IPS DF 19.7 (cell line): ENCODE data around the gene LDHB.
"Not testable (repeated sequence)": the region's sequence is repeated elsewhere in the genome, so short reads cannot be mapped to it uniquely, and the experiment has no call there.

Experiments used
- DNase-seq: peaks from one replicate; pipeline ENCODE4 v3.0.0-alpha.2; 2013; ENCODE audit warnings: low read depth, low spot score

Gene LDHB

DNA sequence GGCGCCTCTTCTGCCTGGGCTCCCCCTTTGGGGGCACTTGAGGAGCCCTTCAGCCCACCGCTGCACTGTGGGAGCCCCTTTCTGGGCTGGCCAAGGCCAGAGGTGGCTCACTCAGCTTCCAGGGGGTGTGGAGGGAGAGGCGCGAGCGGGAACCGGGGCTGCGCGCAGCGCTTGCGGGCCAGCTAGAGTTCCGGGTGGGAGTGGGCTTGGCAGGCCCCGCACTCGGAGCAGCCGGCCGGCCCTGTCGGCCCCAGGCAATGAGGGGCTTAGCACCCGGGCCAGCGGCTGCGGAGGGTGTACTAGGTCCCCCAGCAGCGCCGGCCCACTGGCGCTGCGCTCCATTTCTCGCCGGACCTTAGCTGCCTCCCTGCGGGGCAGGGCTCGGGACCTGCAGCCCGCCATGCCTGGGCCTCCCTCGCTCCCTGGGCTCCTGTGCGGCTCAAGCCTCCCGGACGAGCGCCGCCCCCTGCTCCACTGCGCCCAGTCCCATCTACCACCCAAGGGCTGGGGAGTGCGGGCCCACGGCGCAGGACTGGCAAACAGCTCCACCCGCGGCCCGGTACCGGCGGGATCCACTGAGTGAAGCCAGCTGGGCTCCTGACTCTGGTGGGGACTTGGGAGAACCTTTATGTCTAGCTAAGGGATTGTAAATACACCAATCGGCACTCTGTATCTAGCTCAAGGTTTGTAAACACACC, 3.9 kb upstream of the LDHB start:
- DNase-seq, result not testable (repeated sequence)

DNA sequence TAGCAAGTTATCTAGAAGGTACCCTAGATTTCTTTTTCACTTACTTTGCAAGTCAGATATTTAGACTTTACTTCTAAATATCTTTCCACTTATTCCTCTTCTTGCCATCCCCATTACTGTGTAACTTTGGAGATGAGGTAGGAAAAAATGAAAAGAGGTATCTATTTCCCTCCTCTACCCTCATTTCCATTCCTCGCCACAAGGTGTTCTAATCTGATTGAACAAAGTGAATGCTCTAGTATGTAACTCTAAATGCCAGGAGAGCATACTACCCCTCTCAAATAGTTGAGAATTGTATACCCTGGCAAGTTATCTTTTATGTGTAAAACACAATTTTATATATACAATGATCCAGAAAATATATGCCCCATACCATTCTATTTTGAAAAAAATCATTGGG, 1.7 kb upstream of the LDHB start:
- DNase-seq, result no peak

DNA sequence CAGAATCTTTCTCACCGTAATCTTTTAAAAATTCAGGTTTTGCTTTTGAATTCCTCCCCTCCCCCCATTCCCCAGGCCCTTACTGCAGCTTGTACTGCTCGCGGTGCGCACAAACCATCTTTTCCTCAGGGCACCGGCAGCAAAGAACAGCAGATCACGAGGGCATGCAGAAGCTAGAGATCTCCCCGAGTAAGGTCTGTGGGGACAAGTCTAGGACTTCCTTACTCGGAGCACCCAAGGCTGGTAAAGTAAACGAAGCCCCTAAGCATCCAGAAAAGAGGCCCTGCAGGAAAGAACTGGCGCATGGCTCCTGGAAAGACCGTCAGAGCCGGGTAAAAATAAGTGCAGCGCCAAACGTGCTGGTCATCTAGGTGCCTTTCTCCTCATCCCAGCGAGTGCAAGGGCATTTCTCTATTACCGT, 727 bp downstream of the LDHB start:
- no peak for DNase-seq

DNA sequence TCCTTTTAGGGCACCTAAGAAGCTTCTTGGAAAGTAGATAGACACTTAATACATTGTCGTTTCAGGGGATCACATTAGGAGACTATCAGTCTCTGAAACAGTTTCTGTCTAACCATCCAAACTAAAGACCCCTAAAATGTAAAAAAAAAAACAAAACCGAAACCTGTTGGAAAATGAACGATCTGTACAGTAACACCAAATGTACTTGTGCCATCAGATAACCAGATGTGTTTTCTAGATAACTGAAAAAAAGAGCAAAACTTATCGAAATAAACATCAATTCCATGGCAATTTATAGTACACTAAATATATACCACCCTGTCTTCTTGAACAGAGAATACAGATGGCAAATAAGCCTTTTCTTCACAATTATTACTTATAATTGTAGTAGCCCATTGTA, 2.1 kb downstream of the LDHB start:
- no peak for DNase-seq

DNA sequence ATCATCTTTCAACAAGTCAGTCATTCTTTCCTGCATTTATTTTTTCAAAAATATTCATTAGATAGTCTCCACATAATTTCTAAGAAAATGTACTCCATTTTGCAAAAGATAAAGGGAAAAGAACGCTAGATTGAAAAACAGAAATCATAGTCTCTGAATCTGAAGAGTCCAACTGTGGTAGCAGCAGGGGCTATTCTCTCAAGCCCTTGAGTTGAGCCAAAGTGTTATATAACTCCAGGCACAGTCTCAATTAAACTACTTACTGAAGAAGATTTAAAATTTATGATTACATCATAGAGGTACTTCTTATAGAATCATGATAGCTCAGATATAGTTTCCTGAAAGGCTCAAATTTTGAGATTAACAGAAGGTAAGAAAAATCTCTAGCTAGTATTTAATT, 5.8 kb downstream of the LDHB start:
- DNase-seq, result no peak

DNA sequence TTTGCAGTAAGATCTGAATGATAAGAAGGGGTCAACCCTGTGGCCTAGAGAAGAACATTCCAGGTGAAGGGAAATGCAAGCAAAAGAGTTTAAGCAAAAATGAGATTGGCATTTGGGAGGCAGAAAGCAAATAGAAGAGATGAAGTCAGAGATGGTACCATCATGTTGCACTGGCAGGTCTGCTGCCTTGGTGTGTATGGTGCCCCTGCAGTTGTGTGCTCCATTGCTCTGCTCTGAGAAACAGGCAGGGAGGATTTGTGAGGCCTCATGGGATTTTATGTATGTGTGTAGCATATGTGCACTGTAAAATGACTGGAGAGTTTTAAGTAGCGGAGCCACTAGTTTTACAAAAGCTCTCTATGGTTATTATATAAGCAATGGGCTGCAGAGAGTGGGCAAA, 6.6 kb downstream of the LDHB start:
- DNase-seq, result no peak

DNA sequence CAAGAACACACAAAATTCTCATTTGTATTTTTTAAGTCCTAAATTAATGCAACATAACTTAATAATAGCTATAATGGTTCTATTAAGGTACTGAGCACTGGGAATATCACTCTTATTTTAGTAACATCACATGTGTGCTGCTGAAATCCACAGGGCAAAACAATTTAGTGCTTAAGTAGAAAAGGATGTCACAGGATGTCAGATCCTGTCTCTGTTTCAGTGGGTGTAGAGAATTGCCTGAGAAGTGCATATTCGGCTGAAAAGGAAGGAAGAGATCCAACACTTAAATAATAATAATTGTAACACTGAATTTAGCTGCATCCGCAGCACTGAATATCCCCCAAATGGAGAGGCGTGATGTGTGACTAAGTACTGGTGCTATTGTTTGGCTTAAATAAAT, 8.6 kb downstream of the LDHB start:
- DNase-seq, result no peak

DNA sequence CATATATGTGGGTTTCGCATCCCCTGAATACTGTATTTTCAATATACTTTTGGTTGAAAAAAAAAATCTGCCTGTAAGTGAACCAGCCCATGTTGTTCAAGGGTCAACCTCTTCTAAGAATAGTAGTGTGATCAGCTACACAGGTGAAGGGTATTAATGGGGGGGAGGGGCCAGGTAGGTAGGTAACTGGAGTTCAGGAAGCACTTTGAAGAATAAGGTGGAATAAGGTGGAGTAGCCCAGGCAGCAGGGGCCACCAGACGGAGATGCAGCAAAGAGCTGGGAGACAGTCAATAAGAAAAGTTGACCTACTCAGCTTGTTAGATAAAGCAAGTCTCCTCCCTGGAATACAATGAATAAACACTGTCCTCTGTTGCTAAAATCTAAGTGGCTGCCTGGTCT, 9.3 kb downstream of the LDHB start:
- no peak for DNase-seq

DNA sequence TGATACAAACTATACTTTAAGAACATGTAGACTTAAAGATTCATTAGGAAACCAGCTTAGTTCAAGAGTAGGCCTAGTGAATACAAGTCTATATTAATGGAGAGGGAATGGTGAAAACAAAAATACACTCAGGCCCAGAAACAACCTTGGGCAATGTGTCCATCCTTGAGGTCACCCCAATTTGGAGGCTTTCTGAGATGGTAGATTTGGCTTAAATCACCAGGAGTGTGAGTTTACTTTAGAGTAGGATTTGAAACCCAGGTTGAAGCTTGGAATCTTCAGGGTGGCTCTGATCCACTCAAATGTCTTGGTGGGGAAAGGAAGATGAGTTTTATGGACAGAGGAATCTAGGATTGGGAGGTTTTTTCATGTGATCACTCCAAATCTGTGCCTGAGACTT, 10.5 kb downstream of the LDHB start:
- no peak for DNase-seq

DNA sequence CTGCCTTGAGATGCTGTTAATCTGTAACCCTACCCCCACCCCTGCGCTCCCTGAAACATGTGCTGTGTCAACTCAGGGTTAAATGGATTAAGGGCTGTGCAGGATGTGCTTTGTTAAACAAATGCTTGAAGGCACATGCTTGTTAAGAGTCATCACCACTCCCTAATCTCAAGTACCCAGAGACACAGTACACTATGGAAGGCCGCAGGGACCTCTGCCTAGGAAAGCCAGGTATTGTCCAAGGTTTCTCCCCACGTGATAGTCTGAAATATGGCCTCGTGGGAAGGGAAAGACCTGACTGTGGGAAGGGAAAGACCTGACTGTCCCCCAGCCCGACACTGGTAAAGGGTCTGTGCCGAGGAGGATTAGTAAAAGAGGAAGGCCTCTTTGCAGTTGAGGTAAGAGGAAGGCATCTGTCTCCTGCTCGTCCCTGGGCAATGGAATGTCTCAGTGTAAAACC, 12.6 kb downstream of the LDHB start:
- DNase-seq, result not testable (repeated sequence)

DNA sequence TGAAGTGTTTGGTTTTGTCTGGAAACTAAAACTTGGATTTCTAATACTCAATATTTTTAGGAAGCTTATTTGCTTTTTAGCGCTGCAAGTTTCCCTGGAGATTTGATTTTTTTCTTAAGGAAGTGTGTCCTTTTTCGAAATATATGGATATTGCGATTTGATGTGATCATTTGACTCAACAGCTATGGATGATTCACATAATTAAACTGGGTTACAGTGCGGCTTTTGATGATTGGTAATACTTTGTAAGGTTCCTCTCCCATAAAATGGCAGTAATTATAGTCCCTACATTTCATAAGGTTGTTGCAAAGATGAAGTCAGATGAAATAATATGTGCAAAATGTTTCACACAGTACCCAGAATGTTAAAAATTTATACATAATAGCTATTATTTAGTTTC, 13.1 kb downstream of the LDHB start:
- no peak for DNase-seq

DNA sequence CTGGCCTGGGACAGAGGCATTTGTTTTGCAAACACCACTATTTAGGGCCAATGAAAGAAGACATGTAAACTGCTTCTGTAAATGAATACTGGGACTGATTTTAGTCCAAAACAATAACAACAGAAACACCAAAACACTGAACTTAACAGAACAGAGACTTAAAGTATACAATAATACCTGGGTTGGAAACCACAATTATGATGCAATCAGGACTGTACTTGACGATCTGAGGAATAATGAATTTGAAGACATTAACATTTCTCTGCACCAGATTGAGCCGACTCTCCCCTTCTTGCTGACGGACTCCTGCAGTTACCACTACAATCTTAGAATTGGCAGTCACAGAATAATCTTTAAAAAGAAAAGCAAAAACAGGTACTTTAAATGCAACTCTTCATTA, 13.9 kb downstream of the LDHB start:
- DNase-seq, result no peak

DNA sequence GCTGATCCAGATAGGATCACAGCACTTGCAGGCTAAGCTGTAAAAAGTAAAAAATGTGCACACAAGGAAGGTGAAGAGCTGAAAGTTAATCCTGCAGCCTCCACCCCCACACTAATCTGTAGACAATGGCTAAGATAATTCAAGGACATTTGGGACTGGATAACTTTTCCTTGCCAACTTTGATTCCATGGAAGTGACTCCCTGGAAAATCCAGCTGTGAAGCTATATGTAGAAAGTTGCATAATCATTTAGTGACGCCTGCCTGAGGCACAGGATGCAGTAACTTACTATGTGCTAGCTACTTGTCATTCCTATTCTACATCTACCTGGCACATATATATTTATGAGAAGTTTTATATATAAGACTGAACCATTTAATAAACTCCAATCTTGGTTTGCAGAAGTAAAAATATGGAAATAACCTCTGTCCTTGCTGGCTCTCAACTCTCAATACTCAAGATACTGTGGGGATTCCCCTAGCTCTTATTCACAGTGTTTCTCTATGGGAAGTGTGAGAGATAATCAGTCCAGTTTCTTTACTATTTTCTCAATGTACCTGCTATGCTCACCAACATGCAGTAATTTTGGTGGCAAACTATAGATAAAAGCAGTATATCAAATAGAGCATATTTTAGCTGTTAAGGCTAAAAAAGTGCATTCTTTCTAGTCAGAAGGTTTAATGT, 14.8 kb downstream of the LDHB start:
- no peak for DNase-seq

DNA sequence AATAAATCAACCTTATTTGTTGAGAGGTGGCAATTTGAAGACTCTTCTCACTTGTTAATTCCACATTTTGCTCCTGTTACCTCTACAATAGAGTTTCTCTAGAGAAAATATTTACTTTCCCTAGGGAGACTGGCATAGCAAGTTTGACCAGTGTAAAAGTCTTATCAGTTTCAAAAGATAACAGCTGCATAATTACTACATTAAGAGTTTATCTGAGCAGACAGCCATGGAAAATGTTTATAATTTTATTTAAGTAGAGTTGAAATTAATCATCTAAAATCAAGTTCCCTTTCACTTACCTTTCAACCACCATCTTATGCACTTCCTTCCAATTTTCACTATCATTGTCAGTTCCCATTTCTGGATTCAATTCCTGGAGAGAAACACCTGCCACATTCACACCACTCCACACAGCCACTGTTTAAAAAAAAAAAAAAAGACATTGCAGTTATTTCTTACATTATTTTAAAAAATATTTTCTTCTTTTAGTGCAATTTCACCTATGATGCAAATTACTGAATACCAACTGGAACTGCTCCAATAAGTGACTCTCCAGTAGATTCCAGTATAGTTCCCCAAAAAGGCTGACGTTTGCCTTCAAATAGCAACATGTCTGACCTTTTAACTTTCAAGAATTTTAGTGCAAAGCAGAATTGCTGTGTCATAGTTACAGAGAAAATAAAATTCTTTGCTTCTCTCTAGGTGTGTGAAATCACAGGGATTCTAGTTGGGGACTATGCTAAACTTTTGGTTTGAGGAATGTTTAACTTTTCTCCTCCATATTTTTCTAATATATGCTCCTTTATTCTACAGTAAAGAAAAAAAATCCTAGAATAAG, 19.4 kb downstream of the LDHB start:
- no peak for DNase-seq

DNA sequence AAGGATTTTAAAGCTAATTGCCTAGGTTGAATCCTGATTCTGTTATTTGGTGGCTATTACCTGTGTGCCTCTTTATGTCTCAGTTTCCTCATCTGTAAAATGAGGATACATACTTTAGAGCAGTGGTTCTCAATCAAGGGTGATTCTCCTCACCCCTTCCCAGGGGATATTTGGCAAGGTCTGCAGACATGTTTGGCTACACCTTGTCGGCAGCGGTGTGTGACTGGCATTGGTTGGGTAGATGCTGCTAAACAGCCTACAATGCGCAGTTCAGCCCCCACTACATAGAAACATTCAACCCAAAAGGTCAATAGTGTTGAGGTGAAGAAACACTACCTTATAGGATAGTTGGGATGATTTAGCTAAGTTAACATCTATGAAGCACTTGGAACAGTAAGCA, 23.4 kb downstream of the LDHB start:
- DNase-seq, result no peak

DNA sequence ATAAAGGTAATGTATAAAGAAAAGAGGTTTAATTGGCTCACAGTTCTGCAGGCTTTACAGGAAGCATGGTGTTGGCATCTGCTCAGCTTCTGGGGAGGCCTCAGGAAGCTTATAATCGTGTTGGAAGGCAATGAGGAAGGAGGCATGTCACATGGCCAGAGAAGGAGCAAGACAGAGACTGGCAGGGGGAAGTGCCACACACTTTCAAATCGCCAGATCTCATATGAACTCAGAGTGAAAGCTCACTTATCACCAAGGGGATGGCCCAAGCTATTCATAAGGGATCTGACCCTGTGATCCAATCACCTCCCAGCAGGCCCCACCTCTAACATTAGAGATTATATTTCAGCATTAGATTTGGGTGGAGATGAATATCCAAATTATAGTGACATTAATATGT, 26.3 kb downstream of the LDHB start:
- no peak for DNase-seq

DNA sequence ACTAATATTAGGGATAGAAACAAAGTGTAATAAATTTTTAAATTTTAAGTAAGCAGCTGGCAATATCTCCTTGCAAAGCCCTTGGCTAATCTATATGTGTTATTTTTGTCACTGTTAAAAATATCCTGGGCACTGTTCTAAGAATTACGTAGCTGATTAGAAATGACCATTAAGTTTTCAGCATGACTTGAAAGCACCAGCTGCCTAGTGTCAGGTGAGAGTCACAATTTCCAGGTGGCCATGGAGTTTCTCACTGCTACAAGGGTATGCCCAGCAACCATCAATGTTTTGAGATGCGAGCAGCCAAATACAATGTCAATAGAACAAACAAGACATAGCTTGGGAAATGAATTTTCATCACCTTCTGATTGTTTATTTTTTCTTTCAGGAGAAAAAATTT, 29.7 kb downstream of the LDHB start:
- DNase-seq, result no peak

DNA sequence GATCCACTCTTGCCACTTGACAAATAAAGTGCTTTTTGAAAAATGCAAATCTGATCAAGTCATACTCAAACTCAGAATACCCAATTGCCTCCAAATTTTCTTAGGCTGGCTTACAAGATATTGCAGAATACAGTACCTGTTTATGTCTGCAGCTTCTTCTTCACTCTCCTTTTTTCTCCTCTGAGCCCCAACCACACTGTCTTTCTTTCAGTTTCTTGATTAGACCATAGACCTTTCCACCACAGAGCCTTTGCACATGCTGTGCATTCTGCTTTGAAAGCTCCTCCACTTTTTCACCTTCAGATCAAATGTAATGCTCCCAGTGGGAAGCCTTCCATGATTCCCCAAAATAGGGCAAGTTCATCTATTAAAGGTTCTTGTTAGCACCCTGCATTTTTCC, 39.1 kb downstream of the LDHB start:
- DNase-seq, result no peak

DNA sequence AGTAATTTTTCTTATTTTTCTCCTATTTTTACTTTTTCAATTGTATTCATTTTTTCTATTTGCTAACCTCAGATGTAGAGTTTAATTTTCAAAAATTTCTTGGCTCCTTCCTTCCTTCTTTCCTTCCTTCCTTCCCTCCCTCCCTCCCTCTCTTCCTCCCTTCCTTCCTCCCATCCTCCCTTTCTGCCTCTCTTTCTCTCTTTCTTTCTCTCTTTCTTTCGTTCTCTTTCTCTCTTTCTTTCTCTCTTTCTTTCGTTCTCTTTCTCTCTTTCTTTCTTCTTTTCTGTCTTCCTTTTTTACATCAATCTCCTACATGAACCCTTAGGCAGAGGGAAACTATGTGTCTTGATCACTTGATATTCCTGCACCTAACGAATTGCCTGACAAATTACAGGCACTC, 40.6 kb downstream of the LDHB start:
- DNase-seq, result no peak

DNA sequence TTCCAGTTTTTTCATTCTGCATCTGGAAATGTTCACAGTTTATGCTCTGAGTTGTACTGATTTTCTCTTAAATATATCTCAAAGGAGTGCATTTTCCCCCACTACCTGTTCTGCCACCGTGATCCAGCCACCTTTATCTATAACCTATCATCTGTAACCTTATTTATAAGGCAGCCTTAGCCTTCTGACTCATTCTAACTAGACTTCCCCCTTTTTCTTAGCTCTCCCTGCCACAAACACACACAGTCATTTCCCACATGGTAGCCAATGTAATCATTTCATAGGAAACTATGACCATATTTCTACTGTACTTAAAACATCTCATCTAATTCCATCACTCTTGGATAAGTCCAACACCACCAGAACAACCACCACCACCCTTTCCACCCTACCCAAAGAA, 42.2 kb downstream of the LDHB start:
- DNase-seq, result no peak

DNA sequence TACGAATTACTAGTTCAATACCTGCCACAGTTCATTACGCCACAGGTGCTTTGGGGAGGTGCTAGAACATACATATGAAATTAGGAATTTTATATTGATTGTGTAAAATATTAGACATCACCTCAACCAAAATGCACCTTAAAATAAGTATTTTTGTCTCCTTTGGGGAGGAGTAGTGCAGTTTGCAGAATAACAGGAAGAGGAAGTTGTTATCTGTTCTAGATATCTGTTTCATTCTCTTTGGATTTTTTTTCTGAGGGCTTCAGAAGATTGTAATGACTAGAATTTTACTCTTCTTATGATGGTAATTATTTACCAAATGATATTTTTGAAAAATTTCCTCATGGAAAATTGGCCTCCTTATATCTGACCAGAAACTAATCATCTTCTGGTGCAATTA, 43.1 kb downstream of the LDHB start:
- DNase-seq, result no peak

DNA sequence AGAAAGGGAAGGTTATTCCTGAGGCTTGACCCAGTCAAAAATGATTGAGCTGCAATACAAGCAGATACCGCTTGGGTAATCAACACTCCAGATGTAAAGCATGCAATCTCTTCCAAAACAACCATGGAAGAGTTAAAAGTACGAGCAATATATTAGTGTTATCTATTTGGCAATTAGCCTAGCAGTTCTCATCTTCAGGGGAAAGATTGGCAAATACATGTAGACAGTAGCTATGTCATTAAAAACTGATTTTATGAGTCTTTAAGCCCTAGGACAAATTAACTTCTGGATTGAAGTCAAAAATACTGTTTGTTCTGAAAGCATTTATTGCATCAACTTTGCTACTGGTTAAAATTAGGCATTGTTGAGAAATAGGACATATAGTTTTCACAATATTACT, 43.7 kb downstream of the LDHB start:
- DNase-seq, result no peak

DNA sequence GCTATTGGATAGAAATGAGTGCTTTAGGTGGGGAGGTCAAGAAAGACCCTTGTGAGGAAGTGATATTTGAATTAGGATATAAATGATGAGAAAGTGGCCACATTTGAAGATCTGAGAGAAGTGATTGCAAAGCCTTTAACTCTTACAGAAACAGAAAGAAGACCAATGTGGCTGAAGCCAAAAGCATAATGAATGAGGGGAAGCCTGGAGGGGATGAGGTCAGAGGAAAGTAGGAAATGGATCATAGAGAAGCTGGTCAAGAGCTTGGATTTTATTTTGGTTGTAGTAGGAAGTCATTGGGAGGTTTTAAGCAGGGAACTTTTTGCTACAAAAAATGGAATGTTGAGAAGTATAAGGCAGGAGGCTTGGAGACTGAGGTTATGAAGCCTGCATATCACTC, 49.4 kb downstream of the LDHB start:
- no peak for DNase-seq
